H1 (cell line): ENCODE results near the gene BET1L. TPM values are rescaled to one million over a fixed set of nuclear protein-coding genes. Genes with fewer than 3 reads are reported as not detected.

Experiments used
- JUND ChIP-seq: IDR thresholded peaks from 2 replicates; pipeline ENCODE4 v1.6.1; 2011; ENCODE audit warnings: mild to moderate bottlenecking, improper control_type of control experiment, low read length
- RAD21 ChIP-seq, 2 experiments: IDR thresholded peaks in 1 of 2; conservative IDR thresholded peaks in 1 of 2; 2 replicates each; pipeline ENCODE4 v1.6.1; 2011; ENCODE audit warnings: low read depth in 2 of 2, low read length in 2 of 2, improper control_type of control experiment in 1 of 2, inconsistent platforms in 1 of 2, mild to moderate bottlenecking in 1 of 2, moderate library complexity in 1 of 2
- SUZ12 ChIP-seq: fragments of 200-600 bp; sonication (generic); IDR thresholded peaks from 2 replicates; pipeline ENCODE4 v1.6.1; 2012; ENCODE audit warnings: mild to moderate bottlenecking, inconsistent platforms, low read length, moderate library complexity, mixed read lengths
- polyA plus RNA-seq, 7 experiments: library from polyadenylated mRNA; depleted of rRNA in 3 of 7; stranded (reverse) in 5 of 7; unstranded in 2 of 7; fragments of >200 nt in 5 of 7; fragments of 200-250 nt in 2 of 7; gene quantifications; 1 replicate in 5 of 7; 2 replicates in 1 of 7; 4 replicates in 1 of 7; pipeline versions ENCODE4 v1.2.1 to v1.2.3, GENCODE V29; 2011 to 2013; ENCODE audit warnings: missing spikeins in 2 of 7, mixed read lengths in 2 of 7
- total RNA-seq: library from RNA; stranded (reverse); fragmentation: NEBNext Ultra II Directional; extraction: Animal tissue kit (Norgen Biotek cat#: 25700); gene quantifications from 2 replicates; pipeline ENCODE4 v1.2.1, GENCODE V29; 2021

BET1L gene
- total and polyA plus RNA-seq, 2 of the 8 experiments (the other 6 are each of a cell fraction or from before 2014, with no cell fraction given): 40.2 to 61.9 TPM

- TF ChIP-seq SUZ12 (no peak), RAD21 (IDR thresholded peaks at IDR 0.05 in 1 of 2, conservative IDR thresholded peaks at IDR 0.05 in 1 of 2; ENCODE audit: low read depth in 2 of 2, low read length in 2 of 2) (no peak), JUND (no peak)
- TF ChIP-seq, all 59 proteins: peak for 0
Measured at GRCh38 chr11:252666-253065, 45.5 kb upstream of the BET1L start (continued).
